HG03159 (cell line): ENCODE data around the gene VGLL4.
"Not testable (repeated sequence)": the region's sequence is repeated elsewhere in the genome, so short reads cannot be mapped to it uniquely, and the experiment has no call there.

Experiments used
- ATAC-seq: cut with Tn5 transposase; IDR thresholded peaks from one replicate; pipeline ENCODE4 v1.9.1; 2021; ENCODE audit warnings: mild to moderate bottlenecking, moderate library complexity; ENCODE audit not compliant: unreplicated experiment

Gene VGLL4

DNA sequence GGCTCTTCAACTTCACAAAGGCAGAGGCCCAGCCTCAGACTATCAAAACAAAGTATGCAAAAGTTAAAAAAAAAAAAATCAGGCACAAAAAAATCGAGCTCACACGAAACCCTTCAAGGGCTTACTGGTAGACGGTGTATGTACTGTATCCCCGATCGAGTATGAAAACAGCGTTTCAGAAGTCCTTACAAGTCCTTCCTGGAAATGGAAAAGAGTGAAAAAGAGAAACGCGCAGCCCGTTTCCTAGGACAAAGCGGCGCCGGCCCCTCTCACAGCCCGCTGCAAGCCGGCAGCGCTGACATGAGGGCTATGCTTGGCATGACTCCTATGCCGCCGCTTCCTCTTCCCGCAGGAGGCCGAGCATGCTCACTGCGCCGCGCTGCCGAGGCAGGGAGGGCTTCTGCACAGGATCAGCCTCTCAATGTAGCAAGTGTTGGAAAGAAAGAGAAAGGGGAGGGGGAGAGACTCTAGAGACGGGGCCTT lies at the start of gene VGLL4:
Gene VGLL4 (minus strand): TSS at position 311 of the 483 bp plus-strand sequence. CDS start 397 bp downstream, outside the sequence.
- ATAC-seq, result peak; percentile 47

DNA sequence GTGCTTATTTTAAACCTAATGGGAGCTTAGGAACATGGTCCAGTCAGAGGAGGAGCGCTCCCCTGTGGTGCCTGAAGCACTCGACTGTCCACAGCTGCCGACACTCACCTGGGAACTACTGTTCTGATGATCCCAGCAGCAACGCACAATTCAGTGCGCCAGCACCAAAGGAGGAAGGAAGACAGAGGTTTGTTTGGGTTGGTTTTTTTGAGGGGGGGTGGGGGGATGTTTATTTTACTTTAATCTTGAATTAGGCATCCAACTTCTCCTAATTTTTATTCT lies 48.8 kb upstream of the VGLL4 start:
- no peak for ATAC-seq

- ATAC-seq, result no peak
Observed at GRCh38 chr3:11691767-11692531, 48.2 kb upstream of the VGLL4 start.

DNA sequence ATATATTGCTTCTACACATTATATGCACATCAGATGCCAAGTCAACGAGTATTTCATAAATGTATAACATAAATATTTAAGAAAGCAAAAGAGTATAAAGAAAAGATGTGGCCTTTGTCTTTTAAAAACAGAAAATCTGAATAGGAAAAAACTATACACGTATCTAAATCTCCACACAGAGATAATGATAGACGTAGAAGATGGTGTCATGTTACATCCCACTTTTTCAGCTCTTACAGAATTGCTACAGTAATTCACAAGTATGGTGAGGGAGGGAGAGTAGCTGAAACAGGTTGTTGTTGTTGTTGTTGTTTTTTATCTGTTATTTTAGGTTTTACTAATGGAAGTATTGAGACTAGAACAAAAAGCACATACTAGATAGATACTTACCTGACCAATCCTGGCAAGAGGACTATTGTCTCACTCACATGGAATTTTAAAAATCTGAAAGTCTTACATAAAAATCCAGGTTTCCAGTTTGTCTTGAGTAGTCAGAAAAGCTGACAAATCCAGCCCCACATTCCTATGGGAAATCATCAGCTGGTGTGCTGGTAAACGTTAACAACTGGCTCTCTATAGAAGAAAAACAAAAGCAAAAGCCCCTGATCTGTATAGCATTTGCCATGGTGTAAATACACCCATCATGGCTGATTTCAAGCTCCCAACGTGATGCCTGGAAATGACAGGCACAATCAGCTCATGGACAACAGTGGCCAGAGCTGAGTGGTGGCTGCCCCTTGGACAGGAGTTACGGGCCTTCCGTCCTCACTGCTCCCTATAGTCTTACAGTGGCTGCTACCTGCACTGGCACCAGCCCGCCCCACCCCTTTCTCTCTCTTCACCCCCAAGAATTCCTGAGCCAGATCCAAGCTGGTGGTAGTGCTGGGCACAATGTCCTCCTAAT lies 47.4 kb upstream of the VGLL4 start:
- ATAC-seq, result no peak

DNA sequence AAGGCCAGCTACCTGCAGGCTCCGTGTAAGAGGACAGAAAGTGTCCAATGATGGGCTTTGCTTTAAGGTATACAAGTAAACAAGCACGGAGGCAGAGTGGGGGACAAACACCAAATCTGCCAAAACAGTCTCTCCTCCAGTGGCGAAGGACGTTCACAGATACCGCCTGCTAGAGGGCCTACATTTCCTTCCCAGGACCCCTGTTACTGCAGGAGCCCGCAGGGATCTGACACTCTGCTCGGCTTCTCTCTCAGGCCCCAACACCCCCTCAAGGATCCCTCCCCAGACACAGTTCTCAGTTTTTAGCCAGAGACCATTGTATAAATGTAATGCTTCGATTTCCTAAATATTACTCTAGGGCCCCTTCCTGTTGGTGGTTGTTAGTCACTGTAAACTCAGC lies 46.0 kb upstream of the VGLL4 start:
- ATAC-seq, result no peak

- ATAC-seq, result not testable (repeated sequence)
Observed at GRCh38 chr3:11684980-11685379, 41.3 kb upstream of the VGLL4 start.

DNA sequence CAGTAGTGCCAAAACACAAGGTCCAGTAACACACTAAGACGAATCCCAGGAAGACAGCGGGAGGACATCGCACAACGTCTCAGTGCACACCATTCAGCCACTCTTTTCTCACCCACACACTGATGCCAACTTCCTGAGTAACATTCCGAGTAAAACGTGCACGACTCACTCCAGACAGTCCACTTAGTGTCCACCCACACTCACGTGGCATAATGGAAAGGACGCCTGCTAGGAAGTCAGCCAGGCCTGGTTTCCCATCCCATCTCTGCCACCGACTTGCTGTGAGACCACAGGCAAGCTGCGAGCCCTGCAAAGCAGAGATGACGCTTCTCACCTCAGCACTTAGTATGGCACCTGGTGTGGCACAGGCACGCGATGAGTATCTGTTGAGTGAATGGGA lies 36.8 kb upstream of the VGLL4 start:
- ATAC-seq, result no peak

DNA sequence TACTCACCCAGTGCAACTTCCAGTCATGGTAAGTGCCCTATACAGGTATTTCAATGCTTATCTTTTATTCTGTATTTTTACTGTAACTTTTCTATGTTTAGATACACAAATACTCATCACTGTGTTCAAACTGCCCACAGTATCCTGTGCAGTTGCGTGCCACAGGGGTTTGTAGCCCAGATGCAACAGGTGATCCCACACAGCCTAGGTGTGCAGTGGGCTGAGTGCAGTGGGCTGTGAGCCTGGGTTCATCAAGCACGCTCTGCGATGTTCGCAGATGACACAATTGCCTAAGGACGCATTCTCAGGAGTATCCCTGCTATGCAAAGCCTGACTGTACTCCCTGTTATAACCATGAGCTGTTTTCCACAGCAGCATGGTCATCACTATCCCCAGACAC lies 36.2 kb upstream of the VGLL4 start:
- no peak for ATAC-seq

DNA sequence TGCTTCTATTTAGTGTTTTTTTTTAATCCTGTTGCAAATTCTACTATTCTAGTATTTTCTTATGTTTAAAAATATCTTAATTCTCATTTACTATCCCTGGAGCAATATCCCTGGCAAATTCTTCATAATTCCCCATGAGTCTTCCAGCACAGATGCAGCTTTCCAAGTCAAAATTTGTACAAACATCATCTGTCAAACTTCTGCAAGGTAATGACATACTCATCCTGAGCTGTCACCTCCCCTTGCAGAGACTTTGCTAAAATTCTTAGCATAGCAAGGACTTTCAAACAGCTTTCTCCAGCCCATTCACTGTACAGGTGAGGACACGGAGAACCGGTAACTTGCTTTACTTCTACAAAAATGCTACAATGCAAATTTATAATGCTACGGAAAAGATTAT lies 28.6 kb upstream of the VGLL4 start:
- no peak for ATAC-seq

DNA sequence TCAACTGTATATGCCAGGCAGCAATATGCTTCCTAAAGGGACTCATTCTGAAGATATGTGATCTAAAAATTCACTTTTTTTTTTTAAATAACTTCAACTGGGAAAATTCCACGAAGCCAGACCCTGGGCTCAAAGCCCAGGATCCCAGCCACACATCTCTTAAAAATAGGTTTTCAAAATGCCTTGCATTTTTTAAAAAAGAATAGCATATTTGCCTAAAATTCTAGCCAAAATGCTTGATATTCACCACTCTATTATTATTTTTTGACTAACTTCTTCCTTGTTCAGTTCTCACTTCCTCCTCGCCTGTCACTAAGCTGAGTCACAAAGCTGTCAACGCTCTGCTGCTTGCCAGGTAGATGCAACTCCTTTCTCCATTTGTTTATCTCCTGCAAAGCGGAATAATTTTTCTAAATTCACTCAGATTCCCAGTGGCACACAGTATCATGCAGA lies 28.0 kb upstream of the VGLL4 start:
- peak; percentile 76 for ATAC-seq

DNA sequence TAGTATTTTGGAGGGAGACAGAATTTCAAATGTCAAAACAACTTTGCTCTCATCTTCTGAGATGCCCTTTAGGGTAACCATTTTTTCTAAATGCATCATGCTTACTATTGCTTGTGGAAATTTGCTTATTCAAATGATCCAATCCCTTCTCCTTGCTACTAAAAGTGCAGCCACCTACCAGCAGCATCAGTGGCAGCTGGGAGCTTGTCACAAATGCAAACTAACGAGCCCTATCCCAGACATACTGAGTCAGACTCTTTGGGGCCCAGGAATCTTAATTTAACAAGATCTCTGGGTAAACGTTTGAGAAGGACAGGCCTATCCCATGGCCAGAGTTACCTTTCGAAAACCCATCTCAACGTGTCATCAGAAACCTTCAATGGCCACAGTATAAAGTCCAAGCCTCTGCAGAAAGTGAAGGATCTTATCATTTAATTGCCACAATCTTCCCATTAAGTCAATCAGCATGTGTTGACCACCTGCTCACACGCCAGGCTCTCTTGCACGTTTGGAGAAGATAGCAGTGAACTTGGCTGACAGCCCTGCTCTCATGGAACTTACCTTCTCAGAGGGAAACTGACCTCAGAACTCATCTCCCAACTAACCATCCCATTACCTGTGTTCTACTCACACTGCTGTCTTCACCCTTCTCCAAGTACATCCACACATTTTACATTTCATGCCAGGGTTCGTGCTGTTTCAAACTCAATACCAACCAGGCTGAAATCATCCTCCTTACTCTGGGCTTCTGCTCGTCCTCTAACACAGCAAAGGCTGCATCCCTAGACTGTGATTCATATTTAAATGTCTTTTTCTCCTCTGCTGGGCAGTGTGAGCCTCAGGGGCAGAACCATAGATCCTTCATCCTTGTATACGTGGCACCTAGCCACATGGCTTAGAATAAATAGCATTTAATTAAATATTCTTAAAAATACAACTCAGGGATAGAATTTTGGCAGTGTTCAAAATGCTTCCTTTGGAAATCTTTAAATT lies 24.8 kb upstream of the VGLL4 start:
- ATAC-seq, result no peak

DNA sequence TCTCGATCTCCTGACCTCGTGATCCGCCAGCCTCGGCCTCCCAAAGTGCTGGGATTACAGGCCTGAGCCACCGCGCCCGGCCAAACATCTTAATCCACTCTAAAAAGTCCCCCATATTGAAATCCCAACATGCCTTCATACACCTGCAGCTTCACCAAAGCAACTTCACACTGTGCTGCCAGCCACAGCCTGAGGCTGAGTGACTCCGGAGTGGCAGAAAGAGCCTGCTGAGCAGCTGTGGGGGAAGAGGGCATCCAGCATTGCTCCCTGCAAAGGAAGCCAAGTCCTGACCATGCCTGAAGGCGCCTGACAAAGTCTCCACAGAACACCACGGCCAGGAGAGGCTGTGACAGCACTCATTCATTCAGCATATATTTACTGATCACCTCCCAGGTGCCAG lies 21.6 kb upstream of the VGLL4 start:
- no peak for ATAC-seq

- ATAC-seq, result no peak
Observed at GRCh38 chr3:11662392-11662990, 18.8 kb upstream of the VGLL4 start.

DNA sequence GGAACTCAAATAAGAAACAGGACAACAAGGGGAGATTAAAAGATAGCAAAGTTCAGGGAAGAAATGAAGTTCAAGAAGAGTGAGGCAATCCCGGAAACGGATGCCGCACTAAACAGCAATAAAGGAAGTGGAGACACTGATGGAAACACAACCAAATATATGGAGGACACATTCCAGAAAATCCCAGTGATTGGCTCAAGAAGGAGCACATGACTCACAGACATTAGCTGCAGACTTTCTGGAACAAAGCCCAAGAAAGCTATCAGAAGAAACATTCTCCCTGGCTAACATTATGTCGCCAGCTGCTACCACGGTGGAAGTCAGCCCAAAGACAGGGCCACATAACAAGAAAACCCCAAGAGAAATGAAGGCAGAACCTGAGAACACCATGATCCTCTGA lies 18.1 kb upstream of the VGLL4 start:
- no peak for ATAC-seq

DNA sequence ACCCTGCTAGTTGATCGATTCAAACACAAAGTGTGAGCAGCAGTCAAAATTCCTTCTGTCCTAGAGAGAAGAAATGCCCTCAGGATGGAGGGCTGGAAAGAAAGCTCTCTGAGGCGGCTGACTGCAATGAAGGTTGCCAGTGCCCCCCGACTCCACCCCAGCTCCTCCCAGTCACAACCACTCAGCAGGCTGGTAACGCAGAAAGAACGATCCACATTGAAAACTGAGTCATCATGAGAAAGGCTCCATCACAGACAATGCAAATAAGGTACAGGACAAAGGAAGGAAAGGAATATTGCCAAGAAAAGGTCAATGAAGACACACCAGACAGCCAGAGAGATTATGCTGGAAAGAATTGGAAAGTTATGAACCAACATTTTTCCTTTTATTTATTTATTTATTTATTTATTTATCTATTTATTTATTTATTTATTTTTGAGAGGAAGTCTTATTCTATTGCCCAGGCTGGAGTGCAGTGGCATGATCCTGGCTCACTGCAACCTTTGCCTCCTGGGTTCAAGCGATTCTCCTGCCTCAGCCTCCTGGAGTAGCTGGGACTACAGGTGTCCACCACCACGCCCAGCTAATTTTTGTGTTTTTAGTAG lies 17.4 kb upstream of the VGLL4 start:
- ATAC-seq, result no peak

- no peak for ATAC-seq
Observed at GRCh38 chr3:11660242-11660641, 16.5 kb upstream of the VGLL4 start.

DNA sequence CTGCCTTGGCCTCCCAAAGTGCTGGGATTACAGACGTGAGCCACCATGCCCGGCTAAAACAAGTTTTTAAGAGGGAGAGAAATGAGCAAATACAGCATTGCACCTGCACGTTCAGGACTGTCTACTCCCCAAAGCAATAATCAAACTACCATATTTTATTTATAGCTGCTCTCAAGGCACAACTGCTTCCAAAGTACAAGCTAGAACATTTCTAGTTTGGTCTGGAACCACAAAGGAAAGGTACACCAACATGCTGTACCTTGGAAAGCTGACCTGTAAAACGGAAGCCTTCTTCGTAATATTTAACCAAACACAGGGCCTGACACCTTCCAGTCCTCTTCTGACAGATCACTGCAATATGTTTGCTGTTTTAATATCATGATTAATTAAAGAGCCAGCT lies 14.5 kb upstream of the VGLL4 start:
- ATAC-seq, result no peak

- ATAC-seq, result no peak
Observed at GRCh38 chr3:11655196-11655928, 11.6 kb upstream of the VGLL4 start.

DNA sequence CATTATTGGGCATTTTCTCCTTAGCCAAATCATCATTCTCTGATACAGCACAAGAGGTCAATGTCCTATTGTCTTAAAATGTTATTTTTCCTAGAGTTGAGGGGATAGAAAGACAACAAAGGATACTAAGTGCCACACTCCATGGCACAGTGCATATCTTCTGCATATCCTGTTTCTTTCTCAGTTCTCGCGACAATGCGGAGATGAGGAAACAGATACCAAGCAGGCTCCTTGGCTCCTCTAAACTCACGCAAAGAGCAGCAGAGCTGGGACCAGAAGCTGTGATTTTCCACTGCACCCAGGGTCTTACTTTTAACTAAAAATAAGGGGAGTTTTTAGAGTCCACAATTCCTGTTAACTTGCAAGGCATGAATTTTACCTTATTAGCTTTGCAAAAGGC lies 10.5 kb upstream of the VGLL4 start:
- ATAC-seq, result no peak
